A549 (cell line): ENCODE data around the gene PROM2. TPM values are rescaled to one million over a fixed set of nuclear protein-coding genes. Genes with fewer than 3 reads are reported as not detected.

ENCODE experiments used
- ATAC-seq, 2 experiments: fragments of 200-7000 bp in 1 of 2; fragments of >200 bp in 1 of 2; cut with Nextera tagmentation in 1 of 2; cut with Tn5 transposase in 1 of 2; 3 replicates each; pipeline versions ENCODE4 v1.8.0 to v1.9.1; 2018 to 2020; ENCODE audit warnings: mild to moderate bottlenecking in 1 of 2, moderate library complexity in 1 of 2
- CTCF ChIA-PET: fragments of 300-600 bp; sonication (Branson Sonifier 250); formaldehyde crosslinking; extraction: SDS; loops from one replicate; lab custom pipeline; 2021; ENCODE audit warnings: antibody characterized with exemption, inconsistent platforms; lab: Yijun Ruan, JAX
- POLR2A ChIA-PET: fragments of 350-600 bp; formaldehyde crosslinking; extraction: SDS; loops from one replicate; lab custom pipeline; 2021; ENCODE audit warnings: antibody characterized with exemption, inconsistent platforms; lab: Yijun Ruan, JAX
- DNase-seq, 2 experiments: peaks; one replicate each; pipeline versions ENCODE4 v3.0.0 to v3.0.0-alpha.2; 2011 to 2016; ENCODE audit warnings: low read depth in 1 of 2, low spot score in 1 of 2
- FAIRE-seq: peaks from 2 replicates; lab custom pipeline; 2011; peaks lifted over from hg19 to GRCh38; lab: Jason Lieb, UNC
- H3K27ac ChIP-seq, 2 experiments: fragments of >200 bp; sonication (Bioruptor Twin); formaldehyde crosslinking; 3 replicates each; pipeline ENCODE4 v1.5.1; 2016 to 2017
- H3K4me1 ChIP-seq: fragments of >200 bp; sonication (Bioruptor Twin); formaldehyde crosslinking; 3 replicates; pipeline ENCODE4 v1.6.1; 2016
- H3K4me2 ChIP-seq: fragments of >200 bp; sonication (Bioruptor Twin); formaldehyde crosslinking; 3 replicates; pipeline ENCODE4 v1.6.1; 2016
- H3K4me3 ChIP-seq: fragments of >200 bp; sonication (Bioruptor Twin); formaldehyde crosslinking; 3 replicates; pipeline ENCODE4 v1.5.1; 2016
- H3K9me3 ChIP-seq: fragments of >200 bp; sonication (Bioruptor Twin); formaldehyde crosslinking; 3 replicates; pipeline ENCODE4 v1.6.1; 2016
- ATOH8 ChIP-seq: fragments of 250-450 bp; sonication (Bioruptor Pico); IDR thresholded peaks from 2 replicates; pipeline ENCODE4 v1.5.0; 2020; ENCODE audit warnings: low read depth, mild to moderate bottlenecking, moderate library complexity
- BHLHE40 ChIP-seq: IDR thresholded peaks from 2 replicates; pipeline ENCODE4 v1.6.1; 2012; ENCODE audit warnings: low read depth, low read length, inconsistent platforms
- CEBPB ChIP-seq, 2 experiments: fragments of >200 bp in 1 of 2; sonication (Bioruptor Twin) in 1 of 2; formaldehyde crosslinking in 1 of 2; IDR thresholded peaks; 2 replicates each; pipeline ENCODE4 v1.6.1; 2012 to 2016
- CHD2 ChIP-seq: fragments of 150-350 bp; IDR thresholded peaks from 2 replicates; pipeline ENCODE4 v1.6.1; 2014; ENCODE audit warnings: low read length; ENCODE audit not compliant: partially characterized antibody
- EHMT2 ChIP-seq: fragments of 200-600 bp; sonication (generic); IDR thresholded peaks from 2 replicates; pipeline ENCODE4 v1.6.1; 2016; ENCODE audit warnings: antibody characterized with exemption, low read depth, mild to moderate bottlenecking, moderate library complexity
- EP300 ChIP-seq, 2 experiments: fragments of >200 bp; sonication (Bioruptor Twin); formaldehyde crosslinking; IDR thresholded peaks; 2 replicates in 1 of 2; 3 replicates in 1 of 2; pipeline ENCODE4 v1.6.1; 2016 to 2017
- ESRRA ChIP-seq: fragments of 150-350 bp; IDR thresholded peaks from 2 replicates; pipeline ENCODE4 v1.6.1; 2014; ENCODE audit warnings: mild to moderate bottlenecking, low read length, borderline replicate concordance
- FOSL2 ChIP-seq, 2 experiments: fragments of 450-650 bp in 1 of 2; fragments of >200 bp in 1 of 2; sonication (Bioruptor Twin) in 1 of 2; formaldehyde crosslinking; IDR thresholded peaks; 2 replicates each; pipeline versions ENCODE4 v1.5.0 to v1.6.1; 2016 to 2020; ENCODE audit warnings: mild to moderate bottlenecking in 1 of 2, moderate library complexity in 1 of 2
- GATA3 ChIP-seq: IDR thresholded peaks from 2 replicates; pipeline ENCODE4 v1.6.1; 2012; ENCODE audit warnings: borderline replicate concordance
- HES2 ChIP-seq: fragments of >200 bp; sonication (Bioruptor Twin); formaldehyde crosslinking; IDR thresholded peaks from 2 replicates; pipeline ENCODE4 v1.6.1; 2016
- HOXB13 ChIP-seq: fragments of 250-450 bp; sonication (Bioruptor Pico); IDR thresholded peaks from 2 replicates; pipeline ENCODE4 v1.5.0; 2020; ENCODE audit warnings: low read depth, mild to moderate bottlenecking, moderate library complexity
- JUN ChIP-seq, 2 experiments: fragments of >200 bp; sonication (Bioruptor Twin); formaldehyde crosslinking; IDR thresholded peaks; 2 replicates in 1 of 2; 3 replicates in 1 of 2; pipeline ENCODE4 v1.6.1; 2016 to 2017
- KDM1A ChIP-seq: fragments of 200-600 bp; sonication (generic); IDR thresholded peaks from 2 replicates; pipeline ENCODE4 v1.6.1; 2016; ENCODE audit warnings: low read depth, mild to moderate bottlenecking
- MAFK ChIP-seq: fragments of 450-650 bp; IDR thresholded peaks from 2 replicates; pipeline ENCODE4 v1.6.1; 2014; ENCODE audit not compliant: partially characterized antibody
- MAX ChIP-seq: IDR thresholded peaks from 2 replicates; pipeline ENCODE4 v1.6.1; 2012
- MYC ChIP-seq: IDR thresholded peaks from 2 replicates; pipeline ENCODE4 v1.6.1; 2012; ENCODE audit warnings: mild to moderate bottlenecking, inconsistent platforms, low read length, improper control_type of control experiment, borderline replicate concordance
- NFE2L2 ChIP-seq: fragments of 150-350 bp; conservative IDR thresholded peaks from 2 replicates; pipeline ENCODE4 v1.6.1; 2014; ENCODE audit warnings: low read length
- NPAS2 ChIP-seq: fragments of 250-450 bp; sonication (Bioruptor Pico); IDR thresholded peaks from 2 replicates; pipeline ENCODE4 v1.8.0; 2022; ENCODE audit warnings: mild to moderate bottlenecking, moderate library complexity, borderline replicate concordance
- NR3C1 ChIP-seq: fragments of >200 bp; sonication (Bioruptor Twin); formaldehyde crosslinking; IDR thresholded peaks from 3 replicates; pipeline ENCODE4 v1.6.1; 2017
- PHF8 ChIP-seq: fragments of 200-600 bp; sonication (generic); IDR thresholded peaks from 2 replicates; pipeline ENCODE4 v1.6.1; 2016; ENCODE audit warnings: low read depth, mild to moderate bottlenecking, antibody characterized with exemption, moderate library complexity, borderline replicate concordance
- POLR2A ChIP-seq: IDR thresholded peaks from 2 replicates; pipeline ENCODE4 v1.6.1; 2012; ENCODE audit warnings: mild to moderate bottlenecking, low read length
- RARB ChIP-seq: fragments of 250-450 bp; sonication (Bioruptor Pico); IDR thresholded peaks from 2 replicates; pipeline ENCODE4 v1.8.0; 2021; ENCODE audit warnings: mild to moderate bottlenecking, moderate library complexity
- RCOR1 ChIP-seq: fragments of 150-350 bp; IDR thresholded peaks from 2 replicates; pipeline ENCODE4 v1.6.1; 2014; ENCODE audit warnings: antibody characterized with exemption, low read length, low read depth
- REST ChIP-seq: fragments of 200-600 bp; sonication (generic); IDR thresholded peaks from 2 replicates; pipeline ENCODE4 v1.6.1; 2016; ENCODE audit warnings: antibody characterized with exemption, mild to moderate bottlenecking, moderate library complexity
- RNF2 ChIP-seq: fragments of 200-600 bp; sonication (generic); IDR thresholded peaks from 2 replicates; pipeline ENCODE4 v1.6.1; 2016; ENCODE audit warnings: low read depth, mild to moderate bottlenecking, antibody characterized with exemption, moderate library complexity, borderline replicate concordance
- SMC3 ChIP-seq: fragments of >200 bp; sonication (Bioruptor Twin); formaldehyde crosslinking; IDR thresholded peaks from 3 replicates; pipeline ENCODE4 v1.6.1; 2018; ENCODE audit warnings: inconsistent platforms
- SREBF2 ChIP-seq: fragments of 450-650 bp; IDR thresholded peaks from 2 replicates; pipeline ENCODE4 v1.6.1; 2014; ENCODE audit warnings: mild to moderate bottlenecking, moderate library complexity
- TP53 ChIP-seq: fragments of 250-450 bp; sonication (Bioruptor Pico); IDR thresholded peaks from 2 replicates; pipeline ENCODE4 v1.5.0; 2021; ENCODE audit warnings: mild to moderate bottlenecking, moderate library complexity
- ZC3H11A ChIP-seq: fragments of 450-650 bp; IDR thresholded peaks from 2 replicates; pipeline ENCODE4 v1.6.1; 2014; ENCODE audit warnings: antibody characterized with exemption, mild to moderate bottlenecking
- WGBS: methylation state at CpG from one replicate; pipeline ENCODE4 v1.1.6; 2017; ENCODE audit errors: missing lambda C conversion rate; 5-methylcytosine and 5-hydroxymethylcytosine counted together
- polyA plus RNA-seq, 4 experiments: library from polyadenylated mRNA; depleted of rRNA in 3 of 4; stranded (reverse); fragments of >200 nt; fragmentation: RNase III in 1 of 4; extraction: RNeasy Plus Mini Kit Qiagen cat#74134 plus additional on column Dnase treatment in 1 of 4; gene quantifications; 2 replicates in 3 of 4; 3 replicates in 1 of 4; pipeline ENCODE4 v1.2.3, GENCODE V29; 2011 to 2017

Gene PROM2
- polyA plus RNA-seq, 2 of the 4 experiments (the other 2 are of a cell fraction) = 0.08 to 0.09 TPM

GRCh38 chr2:95275151-95275515 is 884 bp downstream of the PROM2 start (continued):
- TF ChIP-seq HES2 = no peak
- no peak for TF ChIP-seq CHD2
- no peak for TF ChIP-seq ESRRA
- TF ChIP-seq HOXB13 (CRISPR knock-in tag) = no peak

- no peak for TF ChIP-seq BHLHE40
- no peak for ATAC-seq
- no peak overlapping the region for H3K4me3 ChIP-seq
- CTCF ChIA-PET = no interaction called here
- H3K9me3 ChIP-seq = peaks cover 31% of the 10 kb centered on the region
- no peak overlapping the region for H3K4me2 ChIP-seq
- POLR2A ChIA-PET = no interaction called here
- 72% methylated on average over 28 of the region's 28 CpGs for WGBS
- no peak for FAIRE-seq
- no peak overlapping the region for H3K27ac ChIP-seq
- H3K4me1 ChIP-seq = no peaks in the 10 kb centered on the region
- DNase-seq = no peak
These were observed 1.5 kb downstream of the PROM2 start for GRCh38 chr2:95275601-95276243.

GRCh38 chr2:95276244-95276887 is 2.1 kb downstream of the PROM2 start:
- DNase-seq = no peak
- CTCF ChIA-PET = no interaction called here
- TF ChIP-seq RNF2 = no peak
- no peak for TF ChIP-seq NR3C1
- no peak for TF ChIP-seq MAX
- TF ChIP-seq ATOH8 = no peak
- TF ChIP-seq CEBPB (IDR thresholded peaks at IDR 0.05) = no peak
- TF ChIP-seq FOSL2 (IDR thresholded peaks at IDR 0.05) = no peak
- no peak for TF ChIP-seq FOSL2 (CRISPR knock-in tag; IDR thresholded peaks at IDR 0.05)
- no peak for TF ChIP-seq MAFK
- TF ChIP-seq TP53 = no peak
- no peak for TF ChIP-seq SMC3
- no peak for TF ChIP-seq EP300 (IDR thresholded peaks at IDR 0.05)
- TF ChIP-seq RARB (CRISPR knock-in tag) = no peak
- TF ChIP-seq PHF8 = no peak
- no peak for TF ChIP-seq ZC3H11A
- TF ChIP-seq SREBF2 = no peak
- TF ChIP-seq JUN (IDR thresholded peaks at IDR 0.05) = no peak
- TF ChIP-seq GATA3 = no peak
- TF ChIP-seq KDM1A = no peak
- no peak for TF ChIP-seq HES2
- no peak for TF ChIP-seq NPAS2
- no peak for ATAC-seq
- POLR2A ChIA-PET = no interaction called here
- no peaks in the 10 kb centered on the region for H3K4me1 ChIP-seq
- no peak overlapping the region for H3K27ac ChIP-seq
- H3K4me3 ChIP-seq = no peak overlapping the region
- no peak for FAIRE-seq
- H3K4me2 ChIP-seq = no peak overlapping the region
- WGBS = 52% methylated on average over 18 of the region's 22 CpGs
- H3K9me3 ChIP-seq = peaks cover 31% of the 10 kb centered on the region

GRCh38 chr2:95276888-95277245 is 2.6 kb downstream of the PROM2 start:
- WGBS = 100% methylated on average over 1 of the region's 9 CpGs
- Histone ChIP-seq H3K4me2 (no peak overlapping the region), H3K4me3 (no peak overlapping the region), H3K9me3 (peaks cover 29% of the 10 kb centered on the region), H3K27ac (no peak overlapping the region), H3K4me1 (no peaks in the 10 kb centered on the region)
- ChIA-PET CTCF (no interaction called here), POLR2A (no interaction called here)
- ATAC-seq (no peak), FAIRE-seq (no peak), DNase-seq (no peak)
- TF ChIP-seq POLR2A (no peak), NFE2L2 (no peak), RCOR1 (no peak), ESRRA (no peak), EHMT2 (no peak), ZC3H11A (no peak), PHF8 (no peak), MYC (no peak), REST (no peak), TP53 (no peak)
